GM21619 (cell line): ENCODE results near the gene MYO18B.

Experiments
- ATAC-seq: cut with Tn5 transposase; IDR thresholded peaks from one replicate; pipeline ENCODE4 v1.9.1; 2021; ENCODE audit not compliant: unreplicated experiment

Gene MYO18B

DNA sequence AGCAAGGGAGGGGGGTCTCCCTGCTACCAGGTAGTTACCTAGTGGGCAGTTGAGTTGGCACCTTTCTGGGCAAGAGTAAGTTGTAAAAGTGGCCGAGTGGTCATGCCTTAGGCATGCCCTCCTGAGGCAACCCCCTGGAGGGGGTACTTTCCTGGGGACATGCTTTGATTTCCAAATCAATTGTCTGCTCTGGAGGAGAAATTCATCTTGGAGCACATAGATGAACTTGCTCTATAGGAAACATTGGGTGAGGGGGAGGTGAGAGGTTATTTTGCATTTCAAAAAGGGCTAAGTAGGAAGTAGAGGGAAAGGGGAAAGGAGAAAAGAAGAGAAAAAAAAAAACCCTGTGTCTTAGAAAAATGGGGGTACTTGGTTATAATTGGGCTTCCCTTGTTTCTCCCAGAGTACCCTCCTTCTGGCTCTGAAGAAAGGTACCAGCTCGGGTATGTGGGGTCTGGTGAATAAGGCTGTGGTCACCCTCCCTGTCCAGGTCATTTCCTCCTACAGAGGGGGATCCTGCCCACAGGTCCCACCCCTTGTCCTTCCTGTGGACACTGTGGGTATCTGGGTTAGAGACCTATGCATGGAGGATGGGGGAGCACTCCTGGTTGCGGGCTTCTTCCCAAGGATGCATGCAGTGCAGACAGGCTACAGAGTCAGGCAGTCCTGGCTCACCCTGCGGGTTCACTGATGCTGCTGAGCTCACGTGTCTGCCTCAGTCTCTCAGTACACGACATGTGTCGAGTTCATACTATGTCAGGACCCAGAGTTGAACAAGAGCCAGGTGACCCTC lies 193.5 kb downstream of the MYO18B start:
- ATAC-seq, result no peak

GRCh38 chr22:25938151-25938550 lies 196.2 kb downstream of the MYO18B start:
- no peak for ATAC-seq

DNA sequence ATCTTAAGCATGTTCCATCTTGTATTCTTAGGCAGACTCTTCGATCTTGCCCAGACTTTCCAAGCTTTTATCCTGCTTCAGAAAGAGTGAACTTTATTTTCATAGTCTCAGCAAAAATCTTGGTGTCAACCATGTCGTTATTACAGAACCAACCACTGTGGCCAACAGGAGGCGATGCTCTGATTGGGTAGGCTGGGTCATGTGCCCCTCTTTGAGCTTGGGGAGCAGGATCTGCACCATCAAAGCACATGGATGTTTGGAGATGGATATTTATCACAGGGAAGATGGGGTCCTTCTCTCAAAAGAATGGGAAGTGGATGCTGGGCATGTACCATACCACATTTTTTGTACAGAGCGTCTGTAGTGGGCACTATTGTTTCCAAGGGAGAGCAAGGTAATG lies 197.4 kb downstream of the MYO18B start:
- ATAC-seq, result no peak

DNA sequence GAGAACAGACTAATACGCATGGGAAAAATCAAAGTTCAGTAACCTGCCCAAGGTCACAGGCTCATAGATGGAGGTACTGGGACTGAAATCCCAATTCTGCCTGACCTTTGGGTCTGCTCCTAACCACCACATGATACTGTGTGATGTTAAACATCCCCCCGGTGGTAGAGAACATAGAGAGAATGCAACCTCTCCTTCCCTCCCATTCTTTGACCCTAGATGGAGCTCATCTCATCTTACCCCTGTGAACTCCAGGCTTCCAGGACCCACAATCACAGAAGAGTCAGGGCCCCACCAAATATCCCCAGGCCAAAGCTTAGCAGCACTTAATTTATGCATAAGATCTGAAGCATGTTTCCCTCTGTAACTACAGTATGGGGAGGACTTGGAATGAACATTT lies 198.5 kb downstream of the MYO18B start:
- no peak for ATAC-seq

DNA sequence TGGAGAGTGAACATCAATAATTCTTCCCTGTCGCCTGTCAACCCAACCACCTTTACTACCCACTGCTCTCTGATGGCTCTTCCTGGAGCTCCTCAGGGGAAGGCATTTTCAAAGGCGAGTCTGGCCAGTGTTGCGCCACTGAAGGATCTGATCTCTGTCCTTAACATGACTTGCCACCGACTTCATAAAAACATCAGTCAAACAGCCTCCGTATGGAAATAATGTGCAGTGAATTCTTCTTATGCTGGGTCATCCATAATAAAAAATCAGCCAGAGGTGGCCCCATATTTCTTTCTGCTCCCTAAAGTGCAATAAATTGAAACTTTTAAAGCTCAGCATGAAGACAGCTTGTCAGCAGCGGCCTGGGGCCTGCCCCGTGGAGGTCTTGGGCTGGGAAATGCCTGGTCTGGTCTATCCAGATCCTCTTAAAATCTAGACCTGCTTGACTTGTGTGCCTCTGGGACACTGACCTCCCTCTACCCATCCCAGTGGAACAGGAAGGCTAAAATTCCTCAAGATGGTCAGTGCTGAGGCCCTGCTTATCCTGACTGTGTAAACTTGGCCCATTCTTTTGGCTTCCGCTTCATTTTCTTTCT lies 199.5 kb downstream of the MYO18B start:
- ATAC-seq, result no peak

- ATAC-seq, result no peak
Observed at GRCh38 chr22:25942115-25942855, 200.3 kb downstream of the MYO18B start.

DNA sequence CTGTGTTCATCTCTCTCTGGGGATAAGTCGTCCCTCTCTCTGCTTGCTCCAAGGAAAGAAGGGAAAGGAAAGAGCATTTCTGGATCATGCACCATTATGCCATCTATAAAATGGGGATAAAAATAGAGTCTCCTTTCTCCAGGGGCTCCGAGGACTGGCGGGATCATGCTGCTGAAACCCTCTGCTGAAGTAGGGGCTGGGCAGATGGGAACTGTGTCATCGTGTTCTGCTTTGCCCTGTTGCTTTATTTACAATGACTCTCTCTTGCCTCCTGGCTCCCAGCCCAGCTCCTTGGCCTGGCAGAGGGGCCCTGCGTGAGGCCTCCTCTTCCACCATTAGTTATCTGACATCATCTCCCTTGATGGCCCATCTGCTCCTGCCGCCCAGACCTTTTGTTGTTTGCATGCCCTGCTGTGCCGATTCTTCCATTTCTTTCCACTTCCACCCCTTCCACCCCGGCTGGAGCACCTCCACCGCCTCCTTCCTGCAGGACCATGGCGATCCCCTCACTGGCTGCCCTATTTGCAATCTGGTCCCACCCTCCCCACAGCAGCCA lies 200.9 kb downstream of the MYO18B start:
- ATAC-seq, result no peak

DNA sequence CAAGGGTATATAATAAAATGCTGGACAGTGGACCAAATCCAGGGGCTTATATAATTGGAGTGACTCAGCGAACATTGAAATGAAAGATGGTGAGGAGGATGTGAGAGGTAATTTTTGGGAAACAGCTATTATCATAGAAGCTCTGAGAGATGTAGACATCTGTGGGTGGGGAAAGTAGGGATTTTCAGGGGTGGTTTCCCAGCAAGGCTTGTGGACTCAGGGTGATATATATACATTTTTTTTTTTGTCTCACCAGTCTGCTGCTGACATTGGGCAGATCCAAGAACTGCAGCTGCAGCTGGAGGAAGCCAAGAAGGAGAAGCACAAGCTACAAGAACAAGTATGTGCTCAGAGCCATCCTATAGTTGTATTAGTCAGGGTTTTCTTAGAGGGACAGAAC lies 208.1 kb downstream of the MYO18B start:
- no peak for ATAC-seq

- no peak for ATAC-seq
Observed at GRCh38 chr22:25953276-25953675, 211.3 kb downstream of the MYO18B start.

DNA sequence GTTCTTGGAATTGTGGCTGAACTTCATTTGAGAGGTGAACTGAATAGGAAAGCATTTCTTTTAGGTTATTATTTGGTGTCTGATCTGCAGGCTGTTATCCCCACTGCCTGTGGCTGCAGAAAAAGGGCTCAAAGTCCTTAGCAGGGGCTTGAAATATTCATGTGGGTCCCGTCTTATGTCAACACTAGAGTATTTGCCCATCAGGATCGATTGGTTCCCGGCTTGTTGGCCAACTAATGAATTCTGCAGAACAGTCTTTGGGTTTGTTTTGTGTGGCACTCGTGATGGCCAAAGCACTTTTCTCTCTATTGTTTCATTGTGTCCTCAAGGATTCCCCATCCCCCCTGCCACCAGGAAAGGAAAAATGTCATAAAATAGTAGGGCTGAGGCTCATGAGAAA lies 211.9 kb downstream of the MYO18B start:
- ATAC-seq, result no peak

DNA sequence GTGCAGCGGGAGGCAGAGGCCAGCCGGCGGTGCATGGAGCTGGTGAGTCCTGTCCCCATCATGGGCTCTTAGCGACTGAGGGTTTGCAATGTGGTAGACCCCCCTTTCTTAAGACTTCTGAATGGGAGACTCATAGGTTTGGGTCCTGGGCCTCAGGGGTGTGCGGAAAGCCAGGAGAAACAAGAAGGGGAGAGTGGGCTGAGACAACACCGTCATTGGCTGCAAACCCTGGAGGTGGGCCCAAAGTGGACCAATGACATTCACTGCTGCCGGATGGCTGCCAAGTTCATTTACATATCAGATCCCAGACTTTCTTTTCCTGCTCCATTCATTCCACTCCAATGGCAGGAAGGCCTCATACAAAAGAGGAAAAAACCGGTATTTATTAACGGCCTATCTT lies 213.3 kb downstream of the MYO18B start:
- ATAC-seq, result no peak

GRCh38 chr22:25956801-25957200 lies 214.8 kb downstream of the MYO18B start:
- no peak for ATAC-seq

DNA sequence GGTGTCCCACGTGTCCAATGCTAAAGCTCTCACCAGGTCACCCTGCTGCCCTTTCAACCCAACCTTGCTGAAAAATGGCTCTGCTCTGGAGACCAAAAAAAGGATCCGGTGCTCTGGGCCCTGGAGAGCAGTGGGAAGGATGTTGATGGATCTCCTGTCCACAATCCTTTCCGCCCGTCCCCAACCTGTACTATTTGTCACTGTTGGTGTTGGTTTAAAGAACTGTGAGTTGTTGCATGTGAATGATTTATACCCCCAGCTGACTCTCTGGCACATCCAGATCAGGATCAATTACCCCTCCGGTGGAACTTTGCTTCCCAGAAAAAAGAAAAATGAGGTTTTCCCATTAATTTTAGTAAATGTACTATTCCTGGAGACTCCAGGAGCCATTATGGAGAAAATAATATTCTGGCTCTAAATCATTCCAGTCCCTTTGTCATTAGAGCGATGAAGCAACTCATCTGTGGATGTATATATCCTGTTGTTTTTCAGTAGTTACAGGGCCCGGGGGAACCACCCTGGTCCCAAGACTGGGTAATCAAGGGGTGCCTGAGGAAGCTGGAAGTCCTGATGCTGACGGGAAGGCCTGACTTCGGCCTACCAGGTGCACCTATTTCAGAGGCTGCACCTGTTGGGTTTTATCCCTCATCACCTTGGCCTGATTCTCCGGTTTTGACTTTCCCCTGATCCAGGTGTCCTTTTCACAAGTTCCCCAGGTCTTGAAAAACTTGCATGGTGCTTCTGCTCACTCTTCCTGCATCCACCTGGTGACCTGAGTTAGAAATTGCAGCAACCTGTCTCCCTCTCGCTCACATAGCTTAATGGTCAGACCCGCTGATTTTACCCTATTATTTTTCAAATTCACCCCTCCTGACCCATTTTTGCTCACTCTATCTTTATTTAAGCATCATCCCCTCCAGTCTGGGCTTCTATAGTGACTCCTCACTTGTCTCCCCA lies 218.1 kb downstream of the MYO18B start:
- ATAC-seq, result no peak

DNA sequence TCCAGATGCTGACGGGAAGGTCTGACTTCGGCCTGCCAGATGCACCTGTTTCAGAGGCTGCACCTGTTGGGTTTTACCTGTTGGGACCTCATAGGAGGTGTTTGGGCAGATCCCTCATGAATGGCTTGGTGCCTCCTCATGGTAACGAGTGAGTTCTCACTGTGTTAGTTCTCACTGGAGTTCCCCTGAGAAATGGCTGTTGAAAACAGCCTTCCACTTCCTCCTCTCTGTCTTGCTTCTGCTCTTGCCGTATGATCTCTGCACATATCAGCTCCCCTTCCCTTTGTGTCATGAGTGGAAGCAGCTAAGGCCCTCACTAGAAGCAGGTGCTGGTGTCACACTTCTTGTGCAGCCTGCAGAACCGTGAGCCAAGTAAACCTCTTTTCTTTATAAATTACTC lies 219.7 kb downstream of the MYO18B start:
- ATAC-seq, result no peak

- no peak for ATAC-seq
Observed at GRCh38 chr22:25962711-25963110, 220.7 kb downstream of the MYO18B start.

GRCh38 chr22:25964961-25965730 lies 223.2 kb downstream of the MYO18B start:
- no peak for ATAC-seq

DNA sequence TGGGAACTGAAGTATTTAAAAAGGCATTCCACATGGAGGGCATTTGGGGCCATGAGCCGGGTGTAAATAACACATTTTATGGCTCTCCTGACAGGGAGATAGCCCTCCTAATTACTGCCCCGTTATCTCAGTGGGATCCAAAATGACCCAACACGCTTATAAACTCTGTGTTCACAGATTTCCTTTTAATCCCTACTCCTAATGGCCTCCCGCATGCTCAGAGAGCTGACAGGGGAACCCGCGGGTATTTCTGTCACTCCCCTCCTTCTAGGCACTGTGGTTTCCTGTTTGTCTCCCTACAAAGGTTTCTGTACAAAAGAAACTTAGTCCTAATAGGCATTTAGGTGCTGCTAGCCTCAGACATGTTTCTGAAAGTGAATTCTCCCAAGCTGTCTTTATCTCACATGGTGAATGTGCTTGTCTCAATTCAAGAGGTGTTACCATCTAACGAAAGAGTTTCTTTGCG lies 224.5 kb downstream of the MYO18B start:
- no peak for ATAC-seq

- ATAC-seq, result no peak
Observed at GRCh38 chr22:25969286-25969685, 227.3 kb downstream of the MYO18B start.

DNA sequence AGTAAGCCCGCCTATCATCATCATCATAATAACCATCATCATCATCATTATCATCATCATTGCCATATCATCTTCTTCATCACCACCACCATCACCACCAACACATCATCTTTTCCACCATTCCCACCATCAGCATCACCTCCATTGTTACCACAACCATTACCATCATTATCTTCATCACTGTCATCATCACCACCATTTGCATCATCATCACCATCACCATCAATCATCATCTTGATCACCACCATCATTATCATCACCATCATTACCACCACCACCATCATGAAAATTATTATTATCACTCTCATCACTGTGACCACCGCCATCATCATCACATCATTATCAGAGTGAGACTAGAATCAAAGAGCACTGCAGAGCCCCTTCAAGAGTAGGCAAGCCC lies 227.9 kb downstream of the MYO18B start:
- no peak for ATAC-seq

- no peak for ATAC-seq
Observed at GRCh38 chr22:25970374-25970911, 228.5 kb downstream of the MYO18B start.
